HG03045 (cell line): ENCODE data around the gene NAA80.
A peak's percentile ranks its signal among the peaks of the same experiment; 100 is the strongest.

Experiments
- ATAC-seq: cut with Tn5 transposase; IDR thresholded peaks from one replicate; pipeline ENCODE4 v1.9.1; 2021; ENCODE audit warnings: mild to moderate bottlenecking, moderate library complexity; ENCODE audit not compliant: unreplicated experiment

Gene NAA80

GRCh38 chr3:50330330-50330729 is 31.1 kb upstream of the NAA80 start:
- no peak for ATAC-seq

GRCh38 chr3:50327943-50328691 is 28.9 kb upstream of the NAA80 start, which contains the start of gene TUSC2:
Gene TUSC2, minus strand, starts transcription at chr3:50328223. Its CDS starts 124 bp downstream, at chr3:50328099.
- peak; percentile 86 for ATAC-seq

GRCh38 chr3:50327129-50327528 is 27.9 kb upstream of the NAA80 start:
- no peak for ATAC-seq

DNA sequence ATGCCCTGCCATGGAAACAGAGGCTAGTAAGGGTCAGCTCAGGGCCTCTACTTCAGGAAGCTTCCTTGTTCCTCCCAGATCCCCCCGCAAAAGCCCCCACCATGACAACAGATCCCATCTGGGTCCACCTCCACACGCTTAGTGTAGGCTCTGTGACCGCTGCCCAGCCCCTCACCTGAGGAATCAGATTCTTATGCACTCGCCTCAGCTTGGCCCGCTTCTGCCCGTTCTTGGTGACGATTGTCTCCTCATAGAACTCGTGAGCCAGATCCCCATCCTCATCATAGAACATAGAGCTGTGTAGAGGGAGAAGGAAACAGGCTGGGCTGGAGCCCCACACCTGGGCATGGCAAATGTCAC is 27.0 kb upstream of the NAA80 start:
- ATAC-seq, result no peak

DNA sequence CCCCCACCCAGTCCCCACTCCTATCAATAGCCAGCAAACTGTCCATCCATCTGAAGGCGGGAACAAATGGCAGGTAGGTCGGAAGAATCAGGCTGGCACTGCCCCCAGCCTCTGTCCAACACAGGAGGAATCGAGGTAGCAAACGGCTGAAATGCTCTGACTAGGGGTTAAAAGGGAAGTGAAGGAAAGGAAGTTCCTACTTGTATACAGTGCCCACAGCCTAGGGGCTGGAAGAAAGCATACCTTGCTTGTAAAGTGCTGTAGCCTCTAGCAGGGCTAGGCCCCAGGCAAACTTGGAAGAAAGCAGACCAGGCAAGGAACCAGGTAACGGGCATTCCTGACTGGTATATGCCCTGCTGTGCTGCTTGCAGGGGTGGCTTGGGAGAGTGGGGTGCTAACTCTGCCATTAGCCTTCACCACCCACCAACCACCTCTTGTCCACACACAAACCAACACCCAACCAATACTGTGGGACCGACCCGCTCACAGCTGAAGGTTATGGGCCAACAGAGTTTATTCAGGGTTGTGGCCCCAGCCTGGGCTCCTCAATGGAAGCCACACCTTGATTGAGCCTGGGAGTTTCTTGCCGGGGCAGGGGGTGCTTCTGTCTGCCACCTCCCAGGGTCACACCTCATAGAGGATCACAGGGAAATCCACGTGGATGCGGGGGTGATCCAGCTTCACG is 26.4 kb upstream of the NAA80 start:
- no peak for ATAC-seq

DNA sequence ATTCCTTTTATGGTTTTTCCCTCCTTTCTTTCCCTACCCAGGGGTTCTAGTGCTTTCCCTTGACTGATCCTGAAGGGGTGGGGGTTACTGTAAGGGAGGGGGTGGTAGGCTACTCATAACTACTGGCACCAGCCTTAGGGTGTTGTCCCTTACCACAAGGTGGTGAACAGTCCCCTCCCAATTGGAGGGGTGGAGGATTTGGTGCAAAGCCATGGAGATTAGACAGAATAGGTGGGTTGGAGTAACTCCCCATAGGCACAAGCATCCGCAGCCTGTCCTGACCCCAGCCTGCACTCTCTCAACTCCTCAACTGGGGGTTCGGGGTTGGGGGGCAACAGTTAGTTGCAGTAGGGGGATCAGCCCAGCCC is 25.9 kb upstream of the NAA80 start:
- ATAC-seq, result no peak

DNA sequence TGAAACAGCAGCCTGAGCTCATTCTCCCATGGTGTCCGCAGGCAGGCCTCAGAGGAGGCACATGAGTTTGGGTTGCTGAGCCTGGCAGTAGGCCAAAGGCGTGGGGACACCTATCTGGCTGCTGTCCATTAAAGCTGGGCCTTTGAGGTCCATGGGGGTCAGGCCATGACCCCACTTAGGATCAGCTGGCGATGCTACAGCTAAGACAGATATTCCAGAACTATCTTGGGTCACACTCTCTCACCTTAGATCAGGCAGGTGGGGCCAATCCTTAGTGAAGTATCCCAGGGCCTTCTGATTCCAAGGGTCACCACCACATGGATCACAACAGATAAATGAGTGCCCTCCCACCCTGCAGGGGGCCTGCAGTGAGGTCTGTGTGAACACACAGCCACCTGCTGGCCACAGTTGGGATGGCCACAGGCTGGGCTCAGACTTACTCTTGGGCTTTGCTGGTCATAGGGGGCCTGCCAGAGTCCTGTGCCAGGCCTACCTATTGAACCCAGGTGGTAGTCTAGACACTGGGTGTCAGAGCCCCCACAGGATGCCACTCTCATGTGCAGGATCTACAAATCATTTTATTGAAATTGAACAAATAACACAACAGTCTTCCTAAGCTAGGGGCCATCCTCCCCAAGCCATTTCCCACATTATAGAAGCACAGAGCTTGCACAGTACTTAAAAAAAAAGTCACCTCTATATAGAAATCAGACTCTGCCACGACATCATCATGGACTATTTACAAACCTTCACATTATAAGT is 25.3 kb upstream of the NAA80 start:
- no peak for ATAC-seq

DNA sequence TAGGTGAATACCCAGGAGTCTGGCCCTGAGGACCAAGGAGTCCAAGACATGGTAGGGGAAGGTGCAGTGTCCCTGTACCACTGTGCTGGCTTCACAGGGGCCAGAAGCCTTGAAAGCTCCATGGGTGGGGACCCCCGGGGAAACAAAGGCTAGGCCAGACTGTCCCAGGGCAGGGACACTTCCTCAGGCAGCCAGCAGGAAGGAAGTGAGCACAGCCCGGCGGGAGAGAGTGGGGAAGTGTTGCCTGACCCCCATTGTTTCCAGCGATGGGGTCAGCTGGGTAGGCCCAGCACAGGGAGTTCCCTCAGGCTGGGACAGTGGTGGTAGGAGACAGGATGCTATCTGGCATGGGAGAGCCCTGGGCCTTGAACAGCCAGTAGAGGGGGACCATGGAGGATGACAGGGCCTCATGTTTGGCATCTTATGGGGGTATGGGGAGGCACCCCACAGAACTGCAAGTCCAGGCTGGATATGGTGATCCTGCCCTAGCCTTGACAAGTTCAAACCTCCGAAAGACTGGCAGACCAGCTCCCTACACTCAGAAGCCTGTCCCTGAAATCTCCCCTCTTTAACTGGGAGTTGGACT is 24.5 kb upstream of the NAA80 start:
- no peak for ATAC-seq

DNA sequence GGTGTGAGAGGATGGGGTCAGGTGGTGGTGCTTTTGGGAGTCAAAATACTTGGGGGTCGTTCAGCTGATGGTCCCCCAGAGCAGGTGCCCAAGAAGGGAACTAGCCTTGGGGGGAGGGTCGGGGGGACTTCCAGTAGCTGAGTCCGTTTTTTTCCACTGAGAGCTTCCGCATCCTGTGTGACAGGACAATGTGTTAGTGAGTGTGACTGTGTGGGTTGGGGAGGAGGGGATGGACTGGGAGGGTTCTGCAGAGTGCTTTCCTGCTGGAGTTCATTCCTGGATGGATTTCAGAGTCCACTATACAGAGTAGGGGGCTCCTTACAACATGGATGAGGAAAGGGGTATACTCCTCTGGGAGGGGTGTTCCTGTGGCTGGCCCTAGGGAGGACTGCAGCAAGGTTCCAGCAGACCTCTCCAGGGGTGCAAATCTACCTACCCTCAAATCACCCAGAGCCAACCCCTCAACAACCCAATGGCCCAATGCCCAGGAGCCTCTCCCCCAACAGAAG is 23.9 kb upstream of the NAA80 start:
- no peak for ATAC-seq

DNA sequence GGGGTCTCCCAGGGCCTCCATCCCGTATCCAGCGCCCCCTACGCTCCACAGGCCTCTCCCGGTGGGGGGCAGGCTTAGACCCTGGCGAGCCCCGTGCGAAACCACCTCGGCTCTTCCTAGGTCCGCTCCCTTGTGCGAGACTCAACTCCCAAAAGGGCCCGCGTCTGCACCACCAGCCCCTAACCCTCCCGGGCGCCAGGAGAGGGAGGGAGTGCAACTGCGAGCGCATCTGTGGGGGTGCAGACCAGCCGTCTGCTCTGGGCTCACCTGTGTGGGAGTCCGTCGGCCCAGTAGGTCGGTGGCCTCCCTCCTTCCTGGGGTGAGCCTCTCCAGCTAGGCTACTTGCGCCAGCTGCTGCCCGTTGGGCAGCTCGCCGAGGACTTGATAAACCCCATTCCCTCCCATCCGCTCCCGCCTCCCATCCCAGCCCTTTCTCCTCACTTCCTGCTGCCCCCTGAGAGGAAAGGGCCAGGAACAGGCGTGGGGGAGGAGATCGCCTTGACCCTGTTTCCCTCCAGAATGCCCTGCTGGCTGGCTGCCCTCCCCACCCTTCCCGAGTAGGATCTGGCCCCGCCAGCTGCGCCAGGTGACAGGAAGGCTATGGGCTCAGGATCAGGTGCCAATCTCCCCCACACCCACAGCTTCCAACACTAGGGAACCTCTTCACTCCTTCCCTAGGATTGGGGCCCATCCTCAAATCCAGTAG is 23.3 kb upstream of the NAA80 start, which contains the start of gene HYAL2:
Gene HYAL2, minus strand, starts transcription at position 360 of the 706 bp plus-strand sequence. CDS start 2,256 bp downstream, outside the sequence.
- no peak for ATAC-seq

GRCh38 chr3:50322115-50322385 is 22.8 kb upstream of the NAA80 start:
- no peak for ATAC-seq

- ATAC-seq, result peak; percentile 75
Observed at GRCh38 chr3:50321336-50322114, 22.3 kb upstream of the NAA80 start.

DNA sequence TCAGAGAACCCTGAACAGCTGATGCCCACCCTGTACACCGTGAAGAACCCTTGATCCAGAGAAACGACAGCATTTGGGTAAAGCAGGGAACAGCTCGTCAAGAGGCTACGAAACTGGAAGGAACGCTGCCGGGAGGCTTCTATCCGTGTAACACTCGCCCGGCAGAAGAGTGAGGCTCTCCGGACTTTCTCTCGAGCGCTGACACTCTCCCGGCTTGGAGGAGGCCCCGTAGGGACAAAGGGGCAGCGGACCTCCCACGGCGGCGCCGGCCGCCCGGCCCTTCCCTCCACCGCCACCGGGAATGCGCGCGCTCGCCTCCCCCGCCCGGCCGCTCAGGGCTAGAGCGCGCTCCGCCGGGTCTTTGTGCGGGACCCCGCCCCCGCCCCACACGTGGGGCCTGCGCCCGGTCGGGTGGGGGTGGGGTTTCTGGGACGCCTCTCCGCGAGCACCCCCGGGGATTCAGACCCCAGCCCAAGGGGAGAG is 21.7 kb upstream of the NAA80 start:
- peak; percentile 50 for ATAC-seq

- ATAC-seq, result no peak
Observed at GRCh38 chr3:50319894-50320625, 20.9 kb upstream of the NAA80 start.

- no peak for ATAC-seq
Observed at GRCh38 chr3:50319181-50319893, 20.1 kb upstream of the NAA80 start.

GRCh38 chr3:50318615-50319014 is 19.4 kb upstream of the NAA80 start:
- ATAC-seq, result no peak

GRCh38 chr3:50318163-50318562 is 19.0 kb upstream of the NAA80 start:
- ATAC-seq, result no peak

DNA sequence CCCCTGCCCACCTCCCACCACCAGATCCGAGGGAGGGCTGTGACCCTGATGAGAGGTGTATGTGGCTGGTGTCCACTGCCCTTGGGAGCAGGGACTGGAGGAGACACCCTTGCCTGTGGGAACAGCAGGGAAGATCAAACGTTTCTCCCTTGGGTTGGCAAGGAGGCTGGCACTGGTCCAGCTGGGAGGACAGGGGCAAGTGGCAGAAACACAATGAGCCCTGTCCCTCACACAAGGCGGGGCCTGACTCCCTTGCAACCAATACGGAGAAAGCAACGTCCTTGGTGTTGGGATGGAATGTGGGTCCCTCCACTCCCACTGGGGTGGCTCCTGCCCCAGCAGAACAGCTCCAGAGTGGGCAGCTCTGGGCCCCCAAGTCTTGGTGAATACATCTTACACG is 18.1 kb upstream of the NAA80 start:
- no peak for ATAC-seq
